GM11168 (cell line): ENCODE results near the gene CLEC16A.

Experiments
- in situ Hi-C: fragments of 300-500 bp; cut with MboI; formaldehyde crosslinking; loops from one replicate; pipeline ENCODE4 v1.12.0; 2022; ENCODE audit warnings: low sequenced_read_pairs; ENCODE audit not compliant: unreplicated experiment

The CLEC16A gene

DNA sequence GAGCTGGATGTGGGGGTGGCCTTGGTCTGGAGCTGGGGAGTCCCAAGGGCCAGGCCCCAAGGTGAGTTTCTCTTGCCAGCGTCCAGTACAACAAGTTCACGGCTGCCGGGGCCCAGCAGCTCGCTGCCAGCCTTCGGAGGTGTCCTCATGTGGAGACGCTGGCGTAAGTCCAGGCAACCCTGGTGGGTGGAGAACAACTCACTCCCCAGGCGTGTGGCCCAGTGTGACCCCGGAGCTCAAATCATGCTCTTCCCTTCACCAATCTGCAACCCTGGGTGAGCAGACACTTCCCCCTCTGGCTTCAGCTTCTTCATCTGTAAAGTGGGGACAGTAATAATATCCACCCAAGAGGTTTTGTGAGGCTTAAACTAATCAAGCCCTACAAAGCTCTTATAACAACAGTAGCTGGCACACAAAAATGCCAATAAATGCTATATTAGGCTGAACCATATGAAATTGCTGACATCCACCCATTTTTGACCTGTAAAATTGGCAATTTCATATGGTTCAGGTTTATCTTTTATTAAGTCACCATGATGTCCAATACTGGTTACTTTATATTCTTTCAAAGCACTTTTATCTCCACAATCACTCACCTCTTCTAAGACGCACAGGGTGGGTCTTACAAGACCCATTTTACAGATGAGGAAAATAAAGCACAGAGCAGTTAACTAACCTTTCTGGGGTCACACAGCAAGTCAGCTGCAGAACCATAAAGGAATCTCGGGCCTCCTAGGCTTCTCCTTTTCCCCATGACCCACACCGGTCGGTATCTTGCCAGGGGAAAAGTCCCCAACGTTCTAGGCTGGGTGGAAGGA is 21.8 kb upstream of the CLEC16A start:
- in situ Hi-C loops: loop anchor here (10.0 to 25.0 kb wide), 2 partner anchors 398 to 610 kb away; no protein-coding TSS in a partner anchor

DNA sequence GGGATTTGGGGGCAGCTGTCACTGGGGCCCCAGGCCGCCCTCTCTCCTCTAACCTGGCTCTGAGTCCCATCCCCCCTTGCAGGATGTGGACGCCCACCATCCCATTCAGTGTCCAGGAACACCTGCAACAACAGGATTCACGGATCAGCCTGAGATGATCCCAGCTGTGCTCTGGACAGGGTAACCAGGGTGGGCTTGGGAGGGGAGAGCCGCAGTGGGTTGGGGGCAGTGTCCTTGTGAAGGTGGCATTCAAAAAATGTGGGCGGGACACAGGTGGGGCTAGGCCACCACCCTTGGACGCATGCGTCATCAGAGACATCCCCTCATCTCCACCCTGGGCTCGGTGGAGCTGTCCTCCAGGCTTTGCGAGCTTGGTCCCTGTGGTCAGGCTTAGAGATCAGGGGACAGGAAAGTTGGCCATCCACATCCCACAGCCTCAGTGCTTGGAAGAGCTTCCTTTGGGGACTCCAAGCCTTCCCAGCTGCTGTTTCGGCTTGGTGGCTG is 21.2 kb upstream of the CLEC16A start:
- in situ Hi-C loops: loop anchor here (10.0 to 25.0 kb wide), 2 partner anchors 398 to 611 kb away; no protein-coding TSS in a partner anchor

DNA sequence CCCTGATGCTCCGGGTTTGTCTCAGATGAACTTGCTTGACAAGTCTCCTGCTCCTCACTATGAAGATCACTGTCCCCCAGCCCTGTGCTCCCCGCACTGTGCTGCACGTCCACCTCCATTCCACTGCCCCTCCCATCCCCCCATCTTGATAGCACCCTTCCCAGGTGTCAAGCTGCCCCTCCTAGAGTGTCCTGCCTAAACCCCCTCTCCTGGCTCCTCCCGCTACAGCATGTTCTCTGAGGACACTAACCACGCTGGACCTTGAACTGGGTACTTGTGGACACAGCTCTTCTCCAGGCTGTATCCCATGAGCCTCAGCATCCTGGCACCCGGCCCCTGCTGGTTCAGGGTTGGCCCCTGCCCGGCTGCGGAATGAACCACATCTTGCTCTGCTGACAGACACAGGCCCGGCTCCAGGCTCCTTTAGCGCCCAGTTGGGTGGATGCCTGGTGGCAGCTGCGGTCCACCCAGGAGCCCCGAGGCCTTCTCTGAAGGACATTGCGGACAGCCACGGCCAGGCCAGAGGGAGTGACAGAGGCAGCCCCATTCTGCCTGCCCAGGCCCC is 20.6 kb upstream of the CLEC16A start:
- in situ Hi-C loops: loop anchor here (10.0 to 25.0 kb wide), 2 partner anchors 399 to 611 kb away; no protein-coding TSS in a partner anchor

DNA sequence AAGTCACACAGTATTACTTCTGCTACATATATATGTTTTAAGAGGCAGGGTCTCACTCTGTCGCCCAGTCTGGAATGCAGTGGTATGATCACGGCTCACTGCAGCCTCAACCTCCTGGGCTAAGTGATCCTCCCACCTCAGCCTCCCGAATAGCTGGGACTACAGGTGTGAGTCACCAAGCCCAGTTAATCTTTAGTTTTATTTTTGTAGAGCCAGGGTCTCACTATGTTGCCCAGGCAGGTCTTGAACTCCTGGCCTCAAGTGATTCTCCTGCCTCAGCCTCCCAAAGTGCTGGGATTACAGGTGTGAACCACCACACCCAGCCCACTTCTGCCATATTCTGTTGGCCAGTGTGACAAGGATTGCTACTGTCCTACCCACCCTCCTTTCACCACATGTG is 19.1 kb upstream of the CLEC16A start:
- in situ Hi-C loops: loop anchor here (10.0 kb wide), 1 partner anchor 400 kb away; no protein-coding TSS in a partner anchor

DNA sequence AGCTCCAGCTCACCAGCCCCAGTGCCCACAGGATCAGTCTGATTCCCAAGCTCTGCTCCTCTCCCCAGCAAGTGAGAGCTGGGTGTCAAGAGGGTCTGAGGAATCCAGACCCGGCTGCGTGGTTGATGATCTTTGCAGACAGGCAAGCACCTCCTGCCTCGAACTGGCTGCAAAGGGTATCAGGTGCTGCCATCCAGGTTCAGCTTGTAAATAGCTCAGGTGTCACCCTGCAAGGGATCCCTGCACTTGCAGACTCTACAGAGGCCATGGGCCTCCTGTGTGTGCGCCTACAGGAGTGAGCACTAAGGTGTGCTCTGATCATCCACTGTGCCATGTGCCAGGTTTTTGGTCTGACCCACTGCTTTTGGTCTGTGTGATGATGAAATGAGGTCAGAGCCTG is 18.3 kb upstream of the CLEC16A start:
- in situ Hi-C loops: loop anchor here (10.0 kb wide), 1 partner anchor 401 kb away; no protein-coding TSS in a partner anchor

DNA sequence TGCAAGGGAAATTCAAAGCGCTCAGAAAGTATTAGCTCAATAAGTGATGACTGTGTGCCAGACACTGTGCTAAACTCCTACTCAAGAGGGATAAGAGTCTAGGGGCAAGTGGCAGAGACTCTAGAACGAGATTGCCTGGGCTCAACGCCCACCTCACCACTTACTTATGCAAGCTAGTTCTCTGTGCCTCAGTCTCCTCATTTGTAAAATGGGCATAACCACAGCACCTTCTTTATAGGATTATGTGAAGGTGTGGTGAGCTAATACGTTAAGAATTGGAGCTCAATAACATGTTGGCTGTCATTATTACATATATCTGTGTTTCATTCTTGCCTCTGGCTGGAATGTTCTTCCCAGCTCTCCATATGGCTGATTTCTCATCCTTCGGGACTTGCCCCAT is 17.5 kb upstream of the CLEC16A start:
- in situ Hi-C loops: loop anchor here (10.0 kb wide), 1 partner anchor 402 kb away; no protein-coding TSS in a partner anchor

DNA sequence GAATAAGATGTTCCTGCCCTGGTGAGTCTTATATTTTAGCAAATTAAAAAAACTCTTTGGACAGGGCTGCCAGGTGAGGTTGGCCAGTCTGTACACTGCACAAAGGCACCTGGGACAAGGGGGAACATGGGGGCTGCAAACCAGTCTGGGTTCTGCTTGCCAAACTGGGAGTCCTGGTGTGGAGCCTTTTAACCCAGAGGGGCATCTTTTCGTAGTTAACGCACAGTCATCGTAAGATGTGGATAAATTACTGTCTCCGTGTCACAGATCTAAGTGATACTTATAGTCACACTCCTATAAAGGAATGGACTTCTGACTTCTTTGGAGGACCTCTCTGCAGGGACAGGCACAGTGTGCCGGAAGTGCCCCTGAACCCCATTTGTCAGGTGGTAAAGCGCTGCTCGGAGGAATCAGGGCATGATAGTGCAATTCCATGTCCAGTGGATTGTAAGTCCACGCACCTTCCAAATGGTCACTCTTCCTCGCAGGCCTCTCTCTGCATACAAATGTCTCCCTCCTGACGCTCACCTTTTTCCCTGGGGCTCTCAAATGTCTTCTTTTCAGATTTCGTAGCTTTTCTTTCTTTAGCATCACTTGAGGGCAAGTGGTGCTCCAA is 16.8 kb upstream of the CLEC16A start:
- in situ Hi-C loops: loop anchor here (10.0 kb wide), 1 partner anchor 403 kb away; no protein-coding TSS in a partner anchor

DNA sequence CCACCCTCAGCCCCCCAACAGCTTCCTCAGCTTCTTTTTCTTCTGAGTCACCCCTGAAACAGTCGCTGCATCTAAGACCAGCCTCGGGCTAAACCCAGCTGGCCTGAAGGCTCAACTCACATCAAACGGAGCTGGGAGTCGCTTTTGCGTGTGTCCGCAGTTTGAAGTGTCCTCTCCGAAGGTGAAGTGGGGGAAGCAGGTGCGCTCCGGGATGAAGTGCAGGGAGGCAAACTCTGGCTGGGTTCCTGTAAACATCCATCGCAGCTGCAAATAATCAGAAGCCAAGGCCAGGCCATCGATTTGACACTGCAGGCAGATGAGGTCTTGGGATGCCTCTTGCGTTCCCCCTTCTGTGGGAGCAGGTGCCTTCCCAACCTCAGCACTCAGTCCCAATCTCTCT is 15.3 kb upstream of the CLEC16A start:
- in situ Hi-C loops: loop anchor here (10.0 kb wide), 1 partner anchor 404 kb away; no protein-coding TSS in a partner anchor

DNA sequence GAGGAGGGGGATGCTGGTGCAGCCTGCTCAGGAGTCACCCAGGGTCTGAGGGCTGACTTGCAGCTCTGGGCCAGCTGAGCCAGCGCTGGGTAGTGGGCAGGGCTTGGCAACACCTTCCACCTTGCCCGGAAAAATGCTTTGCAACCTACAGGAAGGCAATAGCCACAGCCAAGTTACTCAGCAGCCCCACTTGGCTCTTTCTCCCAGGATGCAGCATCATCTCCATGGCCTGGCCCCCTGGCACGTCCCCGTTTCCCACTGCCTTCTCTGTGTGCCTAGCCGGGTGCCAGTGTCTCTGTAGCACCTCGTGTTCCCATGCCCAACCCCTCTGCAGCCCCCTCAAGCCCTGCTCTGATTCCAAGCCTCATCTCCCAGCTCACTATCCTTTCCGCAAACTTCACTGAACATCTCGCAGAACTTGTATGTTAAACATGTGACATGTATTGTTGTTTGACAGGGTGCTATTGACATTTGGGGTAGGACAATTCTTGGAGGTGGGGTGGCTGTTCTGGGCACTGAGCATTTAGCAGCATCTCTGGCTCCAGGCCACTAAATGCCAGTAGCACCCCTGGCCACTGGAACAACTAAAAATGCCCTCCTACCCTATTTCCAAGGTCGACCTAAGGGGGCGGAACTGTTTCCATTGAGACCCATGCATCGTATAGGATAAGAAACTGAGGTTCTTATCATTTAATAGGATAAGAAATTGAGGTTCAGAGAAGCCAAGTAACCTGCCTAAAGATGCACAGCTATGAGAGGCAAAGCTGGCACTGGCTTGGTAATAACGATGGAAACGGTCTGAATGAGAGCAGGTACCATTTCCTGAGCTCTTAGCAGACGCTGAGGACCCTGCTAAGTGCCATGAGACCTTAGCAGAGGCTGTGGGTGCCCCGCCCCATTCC is 14.3 kb upstream of the CLEC16A start:
- in situ Hi-C loops: loop anchor here (10.0 kb wide), 1 partner anchor 405 kb away; no protein-coding TSS in a partner anchor

DNA sequence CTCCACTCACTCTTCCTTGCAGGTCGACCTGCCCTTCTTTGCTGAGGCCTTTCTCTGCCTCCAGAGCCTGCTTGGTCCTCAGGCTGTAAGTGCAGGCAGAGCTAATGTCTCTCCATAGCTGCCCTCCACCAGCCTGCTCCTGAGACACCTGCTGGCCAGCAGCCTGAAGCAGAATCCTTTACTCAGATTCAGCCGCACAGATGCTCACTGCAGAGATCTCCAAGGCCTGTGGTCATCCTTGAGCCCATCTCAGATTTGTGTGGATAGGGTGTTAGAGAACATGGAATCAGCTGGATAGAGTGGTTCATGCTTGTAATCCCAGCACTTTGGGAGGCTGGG is 13.6 kb upstream of the CLEC16A start:
- in situ Hi-C loops: no loop called here

DNA sequence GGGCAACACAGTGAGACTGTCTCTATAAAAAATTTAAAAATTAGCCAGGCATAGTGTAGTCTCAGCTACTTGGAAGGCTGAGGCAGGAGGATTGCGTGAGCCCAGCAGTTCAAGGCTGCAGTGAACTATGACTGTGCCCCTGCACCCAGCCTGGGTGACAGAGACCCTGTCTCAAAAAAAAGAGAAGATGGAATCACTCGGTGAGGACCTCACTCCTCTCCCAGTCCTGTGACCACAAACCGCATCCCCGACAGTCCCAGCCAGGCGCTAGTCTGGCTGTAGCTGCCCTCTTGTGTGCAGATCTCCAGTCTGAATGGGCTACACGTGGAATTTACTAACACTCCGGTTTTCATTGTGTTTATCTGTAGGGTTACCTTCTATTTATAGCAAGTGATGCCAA is 13.2 kb upstream of the CLEC16A start:
- in situ Hi-C loops: no loop called here

DNA sequence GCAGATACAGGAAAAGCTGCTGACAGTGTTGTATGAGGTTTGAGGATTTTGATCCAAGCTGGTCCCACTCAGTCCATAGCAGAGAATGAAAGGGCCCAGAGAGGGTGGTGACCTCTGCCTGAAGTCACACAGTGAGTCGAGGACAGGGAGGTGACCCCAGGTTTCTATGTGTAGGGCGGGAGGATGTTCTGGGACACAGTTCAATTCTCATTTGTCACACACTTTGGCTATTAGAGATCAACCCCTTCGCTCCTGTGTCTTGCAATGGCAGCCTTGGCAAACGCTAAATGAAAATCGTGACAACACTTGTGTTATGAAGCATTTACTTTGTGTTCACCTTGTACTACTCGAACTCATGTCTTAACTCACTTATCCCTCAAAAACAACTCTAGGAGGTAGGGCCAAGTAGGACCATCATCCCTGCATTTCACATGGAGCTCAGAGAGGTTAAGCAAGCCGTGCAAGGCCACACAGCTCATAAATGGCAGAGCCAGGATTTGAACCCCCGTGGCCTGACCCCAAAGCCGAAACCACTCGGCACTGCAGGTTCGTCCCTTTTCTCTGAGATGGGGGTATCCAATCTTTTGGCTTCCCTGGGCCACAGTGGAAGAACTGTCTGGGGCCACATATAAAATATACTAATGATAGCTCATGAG is 12.3 kb upstream of the CLEC16A start:
- in situ Hi-C loops: no loop called here

DNA sequence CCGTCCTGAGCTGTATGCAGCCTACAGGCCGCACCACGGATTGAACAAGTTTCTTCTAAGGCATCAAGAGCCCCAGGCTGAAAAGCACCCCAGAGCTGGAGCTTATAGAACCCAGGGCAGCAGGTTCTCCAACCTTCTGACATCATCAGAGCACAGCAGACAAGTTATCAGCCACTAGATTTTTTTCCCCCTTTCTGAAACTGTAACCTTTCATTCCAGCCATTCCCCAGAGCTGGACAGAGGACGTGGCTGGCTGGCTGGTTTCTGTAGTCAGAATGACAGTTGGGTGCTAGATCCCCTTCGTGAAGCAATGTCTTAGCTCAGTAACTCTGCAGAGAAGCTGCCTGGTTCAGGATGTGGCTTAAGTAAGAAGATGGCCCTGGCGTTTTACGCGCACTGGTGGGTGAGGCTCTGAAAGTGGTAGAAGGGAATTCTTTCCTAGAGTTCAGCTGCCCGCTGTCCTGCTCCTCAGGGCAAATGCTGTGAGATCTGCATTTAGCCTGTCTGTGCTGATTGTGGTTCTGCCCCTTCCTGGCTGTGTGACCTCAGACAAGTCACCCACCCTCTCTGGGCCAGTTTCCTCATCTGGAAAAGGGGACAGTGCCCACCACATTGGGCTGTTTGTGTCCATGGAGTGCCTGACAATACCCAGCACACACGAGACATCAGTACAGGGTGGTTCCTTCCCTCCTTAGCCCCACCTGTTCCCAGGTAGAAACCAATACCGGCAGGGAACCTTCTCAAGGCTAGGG is 11.2 kb upstream of the CLEC16A start:
- in situ Hi-C loops: no loop called here

DNA sequence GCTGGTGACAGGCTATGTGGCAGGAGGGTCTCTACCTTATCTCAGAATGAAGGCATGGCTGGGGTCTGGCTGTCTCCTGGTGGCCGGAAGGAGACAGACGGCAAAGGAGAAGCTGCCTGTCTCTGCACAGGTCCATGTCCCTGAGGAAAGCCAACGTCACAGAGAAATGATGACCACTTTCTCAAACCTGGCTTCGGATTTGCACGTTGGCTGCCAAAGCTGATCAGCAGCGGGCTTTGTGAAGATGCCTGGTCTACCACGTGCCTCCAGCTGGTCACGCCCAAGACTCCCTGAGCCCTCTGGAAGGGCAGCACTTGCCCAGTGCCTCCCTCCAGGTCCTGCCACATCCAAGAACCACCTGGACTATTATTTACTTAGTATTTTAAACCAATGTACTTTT is 10.5 kb upstream of the CLEC16A start:
- in situ Hi-C loops: no loop called here

DNA sequence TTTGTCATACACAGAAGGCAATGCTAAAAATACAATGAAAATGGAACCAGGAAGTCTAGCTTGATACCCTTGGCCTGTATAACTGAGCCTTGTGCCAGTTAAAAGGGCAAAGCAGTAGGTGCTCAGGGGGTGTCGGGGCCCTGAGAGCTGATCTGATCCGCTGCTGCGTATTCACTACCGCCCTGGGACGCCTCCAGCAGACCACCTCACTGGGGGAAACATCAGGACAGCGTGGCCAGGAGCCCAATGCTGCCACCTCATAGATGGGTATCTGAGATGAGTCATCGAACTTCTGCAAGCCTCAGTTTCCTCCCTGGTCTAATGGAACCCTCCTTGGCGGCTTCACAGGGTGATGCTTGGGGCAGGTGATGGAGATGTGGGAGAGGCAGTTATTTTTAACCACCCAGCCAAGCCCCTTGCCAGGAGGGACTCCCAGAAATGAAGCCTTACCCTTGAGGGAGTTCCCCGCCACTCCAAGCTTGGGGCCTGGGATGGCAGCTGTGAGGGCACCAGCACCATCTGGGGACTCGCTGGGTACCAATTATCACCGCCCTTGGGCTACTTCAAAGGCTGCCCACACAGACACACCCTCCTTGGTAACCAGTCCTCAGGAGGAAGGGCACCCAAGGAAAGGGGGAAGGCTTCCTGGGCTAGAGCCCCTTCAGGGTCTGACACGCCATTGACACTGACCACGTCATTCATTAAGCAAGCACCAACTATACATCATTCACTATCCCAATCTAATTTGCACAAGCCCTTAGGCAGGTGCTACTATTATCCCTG is 9.8 kb upstream of the CLEC16A start:
- in situ Hi-C loops: no loop called here

DNA sequence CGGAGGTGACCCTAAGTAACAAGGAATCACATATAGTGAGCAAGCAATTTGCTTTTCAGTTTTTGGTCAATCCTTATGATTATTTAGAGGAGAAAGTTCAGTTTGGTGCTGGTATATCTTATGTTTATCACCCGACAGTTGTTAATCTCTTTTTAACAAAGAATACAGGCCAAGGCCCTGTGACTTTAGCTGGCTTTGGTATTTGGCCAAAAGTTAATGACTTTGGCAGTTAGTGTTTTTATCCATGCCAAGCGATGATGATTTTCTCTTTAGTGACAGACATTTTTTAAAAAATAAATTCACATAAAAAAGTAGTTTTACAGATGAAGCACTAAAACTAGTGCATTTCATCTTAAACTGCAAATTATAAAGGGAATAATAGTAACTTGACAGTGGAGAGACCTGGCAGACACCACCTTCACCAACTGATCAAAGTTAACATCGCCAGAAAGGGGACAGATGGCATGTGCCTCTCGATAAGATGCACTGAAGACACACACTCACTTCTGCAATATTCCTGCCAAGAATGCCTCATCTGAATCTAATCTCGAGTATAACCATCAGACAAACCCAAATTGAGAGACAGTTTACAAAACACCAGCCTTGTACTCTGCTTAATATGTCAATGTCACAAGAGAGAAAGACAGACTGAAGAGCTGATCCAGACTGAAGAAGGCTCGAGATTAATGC is 9.0 kb upstream of the CLEC16A start:
- in situ Hi-C loops: no loop called here

DNA sequence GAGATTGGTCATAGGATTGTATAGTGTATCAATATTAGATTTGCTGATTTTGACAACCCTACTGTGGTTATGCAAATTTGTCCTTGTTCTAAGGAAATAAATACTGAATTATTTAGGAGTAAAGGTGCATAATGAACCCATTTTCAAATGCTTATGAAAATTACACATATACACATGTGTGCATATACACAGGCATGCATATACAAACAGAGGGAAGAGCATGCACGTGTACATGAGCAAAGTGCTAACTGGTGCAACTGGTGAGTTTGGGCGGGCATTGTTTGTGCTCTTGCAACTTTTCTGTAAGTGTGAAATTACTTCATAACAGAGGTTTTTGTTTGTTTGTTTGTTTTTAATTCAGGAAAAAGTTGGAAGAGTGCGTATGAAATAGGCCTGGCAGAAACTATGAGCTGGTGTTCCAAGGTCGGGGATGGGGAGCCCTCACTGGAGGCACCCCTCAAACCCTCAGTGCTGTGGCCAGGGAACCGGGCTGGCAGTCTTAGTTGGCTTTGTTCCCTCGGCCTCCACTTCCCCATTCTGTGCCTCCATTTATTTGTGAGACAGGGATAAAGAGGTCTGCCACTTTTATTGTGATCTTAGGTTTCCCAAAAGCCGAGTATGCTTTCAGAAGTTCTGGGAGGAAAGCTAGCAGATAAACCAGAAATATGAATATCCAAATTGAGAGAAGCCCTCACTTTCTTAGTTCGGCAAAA is 7.9 kb upstream of the CLEC16A start:
- in situ Hi-C loops: no loop called here
